ENCODE results near the gene CCDC171.

DNA sequence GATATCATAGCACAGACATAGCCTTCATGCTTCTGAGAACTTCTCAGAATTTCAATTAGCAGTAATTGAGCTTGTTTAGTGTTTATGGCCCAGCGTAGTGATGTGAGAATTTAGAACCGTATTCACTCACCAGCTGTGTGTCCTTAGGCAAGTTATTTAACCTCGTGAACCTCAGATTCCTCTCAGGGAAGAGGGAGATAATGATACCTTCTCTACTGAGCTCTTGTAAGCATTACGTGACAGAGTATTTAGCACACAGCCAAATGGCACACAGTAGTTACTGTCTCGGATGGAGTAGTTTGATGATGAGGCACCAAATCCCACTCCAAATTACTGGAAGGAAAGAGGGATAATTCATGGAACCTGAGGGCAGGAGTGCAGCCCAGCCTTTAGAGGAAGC lies 429.3 kb downstream of the CCDC171 start:
- TF ChIP-seq SP1 (CRISPR knock-in tag; conservative IDR thresholded peaks at IDR 0.05) (no peak), MXD4 (CRISPR knock-in tag; IDR thresholded peaks at IDR 0.05; ENCODE audit: borderline replicate concordance) (no peak), IRF1 (CRISPR knock-in tag; IDR thresholded peaks at IDR 0.05) (no peak)
- TF ChIP-seq, protein P1, sequence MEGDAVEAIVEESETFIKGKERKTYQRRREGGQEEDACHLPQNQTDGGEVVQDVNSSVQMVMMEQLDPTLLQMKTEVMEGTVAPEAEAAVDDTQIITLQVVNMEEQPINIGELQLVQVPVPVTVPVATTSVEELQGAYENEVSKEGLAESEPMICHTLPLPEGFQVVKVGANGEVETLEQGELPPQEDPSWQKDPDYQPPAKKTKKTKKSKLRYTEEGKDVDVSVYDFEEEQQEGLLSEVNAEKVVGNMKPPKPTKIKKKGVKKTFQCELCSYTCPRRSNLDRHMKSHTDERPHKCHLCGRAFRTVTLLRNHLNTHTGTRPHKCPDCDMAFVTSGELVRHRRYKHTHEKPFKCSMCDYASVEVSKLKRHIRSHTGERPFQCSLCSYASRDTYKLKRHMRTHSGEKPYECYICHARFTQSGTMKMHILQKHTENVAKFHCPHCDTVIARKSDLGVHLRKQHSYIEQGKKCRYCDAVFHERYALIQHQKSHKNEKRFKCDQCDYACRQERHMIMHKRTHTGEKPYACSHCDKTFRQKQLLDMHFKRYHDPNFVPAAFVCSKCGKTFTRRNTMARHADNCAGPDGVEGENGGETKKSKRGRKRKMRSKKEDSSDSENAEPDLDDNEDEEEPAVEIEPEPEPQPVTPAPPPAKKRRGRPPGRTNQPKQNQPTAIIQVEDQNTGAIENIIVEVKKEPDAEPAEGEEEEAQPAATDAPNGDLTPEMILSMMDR (IDR thresholded peaks at IDR 0.05), result no peak
- TF ChIP-seq, protein P2, sequence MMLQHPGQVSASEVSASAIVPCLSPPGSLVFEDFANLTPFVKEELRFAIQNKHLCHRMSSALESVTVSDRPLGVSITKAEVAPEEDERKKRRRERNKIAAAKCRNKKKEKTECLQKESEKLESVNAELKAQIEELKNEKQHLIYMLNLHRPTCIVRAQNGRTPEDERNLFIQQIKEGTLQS (CRISPR knock-in tag; conservative IDR thresholded peaks at IDR 0.05), result no peak
